ENCODE measurements around the gene INPP5F.

Gene INPP5F

GRCh38 chr10:119871881-119872609 lies 146.2 kb downstream of the INPP5F start:
- DNase-seq (ENCODE audit: low spot score), result peak; percentile 39

- no peak for DNase-seq (ENCODE audit: low spot score)
Observed at GRCh38 chr10:119872610-119872859, 146.7 kb downstream of the INPP5F start, which contains the start of gene MCMBP. TSS of gene MCMBP (minus strand) at chr10:119872843. CDS start at chr10:119872584, 259 bp downstream.

- DNase-seq (ENCODE audit: low spot score), result peak; percentile 75
Observed at GRCh38 chr10:119872860-119873681, 147.2 kb downstream of the INPP5F start.

GRCh38 chr10:119878524-119878923 lies 152.7 kb downstream of the INPP5F start:
- DNase-seq (ENCODE audit: low spot score), result no peak
